BLaER1 (cell line): ENCODE data around the gene WDR89.
"Not testable (repeated sequence)": the region's sequence is repeated elsewhere in the genome, so short reads cannot be mapped to it uniquely, and the experiment has no call there.

Source experiments
- H3K27ac ChIP-seq: shearing (Covaris generic); formaldehyde crosslinking; 2 replicates; pipeline ENCODE4 v1.8.1; 2022
- H3K27me3 ChIP-seq: shearing (Covaris generic); formaldehyde crosslinking; 2 replicates; pipeline ENCODE4 v1.8.1; 2022
- H3K36me3 ChIP-seq: shearing (Covaris generic); formaldehyde crosslinking; 2 replicates; pipeline ENCODE4 v1.8.1; 2022
- H3K4me1 ChIP-seq: shearing (Covaris generic); formaldehyde crosslinking; 2 replicates; pipeline ENCODE4 v1.8.1; 2022
- H3K4me2 ChIP-seq: shearing (Covaris generic); formaldehyde crosslinking; 2 replicates; pipeline ENCODE4 v1.8.1; 2022
- H3K4me3 ChIP-seq: shearing (Covaris generic); formaldehyde crosslinking; 2 replicates; pipeline ENCODE4 v1.8.1; 2022
- H3K9ac ChIP-seq: shearing (Covaris generic); formaldehyde crosslinking; 2 replicates; pipeline ENCODE4 v1.8.1; 2022
- H3K9me3 ChIP-seq: shearing (Covaris generic); formaldehyde crosslinking; 2 replicates; pipeline ENCODE4 v1.8.1; 2022
- H4K20me1 ChIP-seq: shearing (Covaris generic); formaldehyde crosslinking; 2 replicates; pipeline ENCODE4 v1.8.1; 2022
- Cebpa-rat ChIP-seq: shearing (Covaris generic); IDR thresholded peaks from 2 replicates; pipeline ENCODE4 v1.8.1; 2022

Gene WDR89

GRCh38 chr14:63633801-63634200 lies 7.9 kb downstream of the WDR89 start:
- Histone ChIP-seq H3K36me3 (peaks cover 53% of the 10 kb centered on the region), H4K20me1 (peaks cover 64% of the 10 kb centered on the region), H3K4me3 (no peak overlapping the region), H3K27ac (no peak overlapping the region), H3K9me3 (peaks cover 35% of the 10 kb centered on the region), H3K27me3 (no peaks in the 10 kb centered on the region), H3K4me2 (no peak overlapping the region), H3K9ac (no peak overlapping the region), H3K4me1 (peaks cover 10% of the 10 kb centered on the region; the same call in 1 of the 2 replicates)
- no peak for TF ChIP-seq Cebpa-rat

DNA sequence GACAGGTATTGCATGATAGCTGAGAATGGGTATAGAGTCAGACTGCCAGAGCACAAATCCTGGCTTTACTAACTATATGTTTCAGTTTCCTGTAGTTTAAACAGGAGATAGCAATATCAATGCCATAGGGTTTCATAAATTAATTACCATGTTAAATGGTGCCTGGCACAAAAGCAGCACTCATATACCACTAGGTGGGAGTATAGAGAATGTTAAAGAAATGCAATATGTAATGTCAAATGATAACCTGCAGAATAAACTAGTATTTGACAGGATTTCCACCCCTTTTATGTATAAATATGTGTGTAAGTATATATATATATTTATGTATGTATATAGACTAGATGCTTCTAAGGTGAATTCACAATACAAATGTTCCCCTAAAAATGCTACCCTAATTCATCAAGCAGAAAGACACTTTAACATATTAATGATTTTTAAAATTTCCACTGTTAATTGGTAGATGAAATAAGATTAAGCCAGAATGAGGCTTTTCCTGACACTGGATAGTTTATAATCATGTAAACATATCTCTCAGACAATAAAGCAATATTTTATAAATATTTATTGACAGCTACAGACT lies 8.6 kb downstream of the WDR89 start:
- Histone ChIP-seq H3K4me2 (no peak overlapping the region), H3K4me3 (no peak overlapping the region), H3K36me3 (peaks cover 54% of the 10 kb centered on the region), H3K27me3 (no peaks in the 10 kb centered on the region), H3K9ac (no peak overlapping the region), H4K20me1 (peaks cover 67% of the 10 kb centered on the region), H3K27ac (no peak overlapping the region), H3K9me3 (peaks cover 34% of the 10 kb centered on the region), H3K4me1 (peaks cover 9% of the 10 kb centered on the region; the same call in 1 of the 2 replicates)
- TF ChIP-seq Cebpa-rat, result no peak

DNA sequence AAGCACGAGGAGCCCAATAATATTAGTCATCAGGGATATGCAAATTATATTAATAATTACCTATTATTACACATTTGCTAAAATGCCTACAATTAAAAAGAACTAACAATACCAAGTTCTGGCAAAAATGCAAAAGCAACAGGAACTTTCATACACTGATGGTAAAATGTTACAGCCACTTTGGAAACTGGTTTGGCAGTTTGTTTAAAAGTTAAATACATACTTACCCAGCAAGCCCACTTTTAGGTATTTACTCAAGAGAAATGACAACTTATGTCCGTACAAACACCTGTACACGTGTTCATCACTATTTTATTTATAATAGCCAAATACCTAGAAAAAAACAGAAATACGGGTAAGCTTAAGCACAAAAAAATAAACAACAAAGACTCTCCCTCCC lies 17.0 kb downstream of the WDR89 start:
- Histone ChIP-seq H3K27ac (no peak overlapping the region), H3K9me3 (no peaks in the 10 kb centered on the region), H3K9ac (no peak overlapping the region), H3K27me3 (no peaks in the 10 kb centered on the region), H3K36me3 (peaks cover 61% of the 10 kb centered on the region), H3K4me2 (no peak overlapping the region), H3K4me1 (no peaks in the 10 kb centered on the region), H3K4me3 (no peak overlapping the region), H4K20me1 (peaks cover 89% of the 10 kb centered on the region)
- no peak for TF ChIP-seq Cebpa-rat

DNA sequence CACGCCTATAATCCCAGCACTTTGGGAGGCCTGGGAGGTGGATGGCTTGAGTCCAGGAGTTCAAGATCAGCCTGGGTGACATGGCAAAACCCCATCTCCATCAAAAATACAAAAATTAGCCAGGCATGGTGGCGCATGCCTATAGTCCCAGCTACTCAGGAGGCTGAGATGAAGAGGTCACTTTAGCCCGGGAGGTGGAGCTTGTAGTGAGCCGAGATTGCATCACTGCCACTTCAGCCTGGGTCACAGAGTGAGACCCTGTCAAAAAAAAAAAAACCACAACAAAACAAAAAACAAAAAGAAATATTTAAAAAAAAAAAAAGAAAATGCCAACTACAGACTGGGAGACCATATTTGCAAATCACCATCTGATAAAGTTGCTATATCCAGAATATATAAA lies 17.5 kb downstream of the WDR89 start:
- Histone ChIP-seq H3K27ac (no peak overlapping the region), H3K27me3 (no peaks in the 10 kb centered on the region), H3K36me3 (peaks cover 66% of the 10 kb centered on the region), H3K4me2 (no peak overlapping the region), H3K4me1 (no peaks in the 10 kb centered on the region), H4K20me1 (peaks cover 89% of the 10 kb centered on the region), H3K9ac (no peak overlapping the region), H3K4me3 (no peak overlapping the region), H3K9me3 (no peaks in the 10 kb centered on the region)
- no peak for TF ChIP-seq Cebpa-rat

DNA sequence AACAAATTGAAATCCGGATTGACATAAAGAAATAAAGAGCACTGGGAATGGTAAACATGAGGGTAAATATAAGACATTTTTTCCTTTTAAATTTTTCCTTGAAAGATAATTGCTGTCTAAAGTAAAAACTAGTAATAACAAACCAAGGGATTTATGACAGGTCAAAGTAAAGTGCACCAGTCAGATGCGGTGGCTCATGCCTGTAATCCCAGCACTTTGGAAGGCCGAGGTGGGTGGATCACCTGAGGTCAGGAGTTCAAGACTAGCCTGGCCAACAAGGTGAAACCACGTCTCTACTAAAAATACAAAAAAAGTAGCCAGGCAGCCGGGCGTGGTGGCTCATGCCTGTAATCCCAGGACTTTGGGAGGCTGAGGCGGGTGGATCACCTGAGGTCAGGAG lies 19.7 kb downstream of the WDR89 start:
- H3K4me3 ChIP-seq, H3K9ac ChIP-seq, H3K9me3 ChIP-seq, H3K27me3 ChIP-seq, H3K27ac ChIP-seq, H3K4me2 ChIP-seq, H3K4me1 ChIP-seq: not testable (repeated sequence)
- Histone ChIP-seq H4K20me1 (peaks cover 90% of the 10 kb centered on the region), H3K36me3 (peaks cover 74% of the 10 kb centered on the region)

- Histone ChIP-seq H3K4me1 (no peaks in the 10 kb centered on the region), H3K4me3 (no peak overlapping the region), H4K20me1 (peaks cover 84% of the 10 kb centered on the region), H3K4me2 (no peak overlapping the region), H3K27me3 (no peaks in the 10 kb centered on the region; the same call in 1 of the 2 replicates), H3K27ac (no peak overlapping the region), H3K9ac (no peak overlapping the region), H3K9me3 (peaks cover 18% of the 10 kb centered on the region), H3K36me3 (peaks cover 85% of the 10 kb centered on the region)
- TF ChIP-seq Cebpa-rat, result no peak
These were observed 25.7 kb downstream of the WDR89 start for GRCh38 chr14:63616015-63616414.

DNA sequence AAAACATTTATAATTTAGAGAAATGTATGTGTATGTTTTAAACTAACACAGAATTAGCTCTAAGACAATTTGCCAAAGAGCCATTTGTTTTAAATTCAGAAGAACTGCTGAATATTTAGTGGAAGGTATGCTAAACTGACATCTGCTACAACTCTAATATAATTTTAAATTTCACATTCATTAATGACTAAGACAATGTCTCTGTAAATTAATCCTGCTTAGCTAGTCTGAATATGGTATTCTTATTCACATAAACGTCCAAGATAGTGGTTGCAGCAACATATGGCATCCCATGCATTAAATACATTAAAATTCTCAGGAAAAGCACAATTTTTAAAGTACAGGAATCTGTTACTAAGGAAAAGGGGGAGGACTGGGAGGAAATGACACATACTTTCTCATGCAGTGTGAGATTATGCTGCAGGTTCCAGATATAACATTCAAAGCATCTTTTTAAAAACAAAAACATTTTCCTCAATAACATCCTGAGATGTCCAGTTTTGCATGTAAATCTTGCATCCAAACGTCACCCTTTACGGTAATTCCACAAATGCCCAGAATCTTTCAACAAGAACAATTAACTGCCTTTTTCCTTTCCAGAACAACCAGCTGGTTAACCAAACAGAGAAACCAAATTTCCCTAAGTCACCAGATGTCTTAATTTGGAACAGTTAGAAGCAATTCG lies 26.9 kb downstream of the WDR89 start:
- Histone ChIP-seq H3K4me3 (no peak overlapping the region), H3K9me3 (peaks cover 18% of the 10 kb centered on the region), H3K4me1 (no peaks in the 10 kb centered on the region), H3K36me3 (peaks cover 87% of the 10 kb centered on the region), H3K9ac (no peak overlapping the region), H3K27me3 (no peaks in the 10 kb centered on the region; the same call in 1 of the 2 replicates), H3K27ac (no peak overlapping the region), H4K20me1 (peaks cover 85% of the 10 kb centered on the region), H3K4me2 (no peak overlapping the region)
- no peak for TF ChIP-seq Cebpa-rat

GRCh38 chr14:63611078-63611477 lies 30.6 kb downstream of the WDR89 start:
- Histone ChIP-seq H3K9me3 (peaks cover 18% of the 10 kb centered on the region), H3K27ac (no peak overlapping the region), H3K4me1 (no peaks in the 10 kb centered on the region), H3K9ac (no peak overlapping the region), H3K4me3 (no peak overlapping the region), H3K27me3 (no peaks in the 10 kb centered on the region), H3K36me3 (peaks cover 70% of the 10 kb centered on the region), H4K20me1 (peaks cover 76% of the 10 kb centered on the region), H3K4me2 (no peak overlapping the region)
- no peak for TF ChIP-seq Cebpa-rat

- Histone ChIP-seq H3K9ac (no peak overlapping the region), H4K20me1 (peaks cover 71% of the 10 kb centered on the region), H3K4me2 (no peak overlapping the region), H3K4me3 (no peak overlapping the region), H3K27me3 (no peaks in the 10 kb centered on the region), H3K36me3 (peaks cover 69% of the 10 kb centered on the region), H3K9me3 (no peaks in the 10 kb centered on the region), H3K27ac (no peak overlapping the region), H3K4me1 (0 out of 2 replicates have a peak, but pooled peaks cover 4% of the 10 kb centered on the region)
- TF ChIP-seq Cebpa-rat, result no peak
These were observed 36.6 kb downstream of the WDR89 start for GRCh38 chr14:63605041-63605532.

GRCh38 chr14:63604626-63605025 lies 37.0 kb downstream of the WDR89 start:
- Histone ChIP-seq H3K27ac (no peak overlapping the region), H3K4me2 (no peak overlapping the region), H3K27me3 (no peaks in the 10 kb centered on the region), H3K4me1 (0 out of 2 replicates have a peak, but pooled peaks cover 4% of the 10 kb centered on the region), H3K9ac (no peak overlapping the region), H4K20me1 (peaks cover 68% of the 10 kb centered on the region), H3K4me3 (no peak overlapping the region), H3K36me3 (peaks cover 69% of the 10 kb centered on the region), H3K9me3 (no peaks in the 10 kb centered on the region)
- no peak for TF ChIP-seq Cebpa-rat
